ENCODE results near the gene FAM210B. TPM values are rescaled to one million over a fixed set of nuclear protein-coding genes. Genes with fewer than 3 reads are reported as not detected.
"Not testable (repeated sequence)": the region's sequence is repeated elsewhere in the genome, so short reads cannot be mapped to it uniquely, and the experiment has no call there.

Gene FAM210B
- total and polyA plus RNA-seq, 2 experiments from 2014 or later, result 64.2 to 101 TPM

GRCh38 chr20:56323656-56324055 is 35.1 kb upstream of the FAM210B start:
- no peaks in the 10 kb centered on the region for H3K36me3 ChIP-seq
- no peaks in the 10 kb centered on the region for H3K27me3 ChIP-seq
- DNase-seq (ENCODE audit: low read depth in 1 of 2, low spot score in 1 of 2), result no peak
- H3K27ac ChIP-seq, result no peak overlapping the region
- no peak for TF ChIP-seq CTCF (IDR thresholded peaks at IDR 0.05; ENCODE audit: low read depth, low read length)
- H3K4me1 ChIP-seq (ENCODE audit: low read depth), result no peaks in the 10 kb centered on the region
- H3K4me3 ChIP-seq, result no peak overlapping the region
- no peaks in the 10 kb centered on the region for H3K9me3 ChIP-seq (ENCODE audit: low read depth)

GRCh38 chr20:56324806-56325205 is 34.0 kb upstream of the FAM210B start:
- H3K36me3 ChIP-seq, result no peaks in the 10 kb centered on the region
- H3K4me3 ChIP-seq, result no peak overlapping the region
- TF ChIP-seq CTCF (IDR thresholded peaks at IDR 0.05; ENCODE audit: low read depth, low read length), result no peak
- H3K9me3 ChIP-seq (ENCODE audit: low read depth), result no peaks in the 10 kb centered on the region
- no peak overlapping the region for H3K27ac ChIP-seq
- DNase-seq (ENCODE audit: low read depth in 1 of 2, low spot score in 1 of 2), result no peak
- H3K4me1 ChIP-seq (ENCODE audit: low read depth), result no peaks in the 10 kb centered on the region
- no peaks in the 10 kb centered on the region for H3K27me3 ChIP-seq

- H3K9me3 ChIP-seq (ENCODE audit: low read depth), result no peaks in the 10 kb centered on the region
- no peaks in the 10 kb centered on the region for H3K27me3 ChIP-seq
- no peak overlapping the region for H3K4me3 ChIP-seq
- peak; percentile 13 to 25 for DNase-seq (ENCODE audit: low read depth in 1 of 2, low spot score in 1 of 2)
- H3K4me1 ChIP-seq (ENCODE audit: low read depth), result no peaks in the 10 kb centered on the region
- TF ChIP-seq CTCF (IDR thresholded peaks at IDR 0.05; ENCODE audit: low read depth, low read length), result no peak
- H3K36me3 ChIP-seq, result no peaks in the 10 kb centered on the region
- no peak overlapping the region for H3K27ac ChIP-seq
These were observed 29.9 kb upstream of the FAM210B start for GRCh38 chr20:56328861-56329260.

GRCh38 chr20:56336709-56337108 is 22.1 kb upstream of the FAM210B start:
- not testable (repeated sequence) for H3K4me1 ChIP-seq (ENCODE audit: low read depth); H3K4me3 ChIP-seq; H3K27me3 ChIP-seq; H3K36me3 ChIP-seq; H3K27ac ChIP-seq; DNase-seq (ENCODE audit: low read depth in 1 of 2, low spot score in 1 of 2); H3K9me3 ChIP-seq (ENCODE audit: low read depth)

- H3K36me3 ChIP-seq, result no peaks in the 10 kb centered on the region
- H3K4me1 ChIP-seq (ENCODE audit: low read depth), result peaks cover 3% of the 10 kb centered on the region
- no peak overlapping the region for H3K27ac ChIP-seq
- H3K9me3 ChIP-seq (ENCODE audit: low read depth), result no peaks in the 10 kb centered on the region
- DNase-seq (ENCODE audit: low read depth in 1 of 2, low spot score in 1 of 2), result no peak
- H3K4me3 ChIP-seq, result no peak overlapping the region
- peaks cover 18% of the 10 kb centered on the region for H3K27me3 ChIP-seq
- TF ChIP-seq CTCF (IDR thresholded peaks at IDR 0.05; ENCODE audit: low read depth, low read length), result no peak
These were observed 16.0 kb upstream of the FAM210B start for GRCh38 chr20:56342783-56343182.

- peaks cover 10% of the 10 kb centered on the region for H3K4me1 ChIP-seq (ENCODE audit: low read depth)
- H3K36me3 ChIP-seq, result no peaks in the 10 kb centered on the region
- H3K9me3 ChIP-seq (ENCODE audit: low read depth), result no peaks in the 10 kb centered on the region
- peak overlapping the region; percentile 21 for H3K4me3 ChIP-seq
- peak; percentile 77 for TF ChIP-seq CTCF (IDR thresholded peaks at IDR 0.05; ENCODE audit: low read depth, low read length)
- H3K27me3 ChIP-seq, result peaks cover 18% of the 10 kb centered on the region
- DNase-seq (ENCODE audit: low read depth in 1 of 2, low spot score in 1 of 2), result peak; percentile 55 to 72
- no peak overlapping the region for H3K27ac ChIP-seq
These were observed 14.9 kb upstream of the FAM210B start for GRCh38 chr20:56343861-56344381.
